Mucosa of descending colon (tissue), 3 donors: ENCODE data around the gene CCR5AS.

Experiments
- ATAC-seq: fragments of 200-7000 bp; cut with Tn5 transposase; one replicate; pipeline ENCODE4 v1.9.1; 2020; ENCODE audit warnings: mild to moderate bottlenecking, moderate library complexity
- DNase-seq, 3 donors: peaks; one replicate each; pipeline ENCODE4 v3.0.0-alpha.2; 2020
- H3K36me3 ChIP-seq: fragments of 200-600 bp; one replicate; pipeline ENCODE4 v1.8.0; 2021; ENCODE audit warnings: low read depth, mild to moderate bottlenecking
- H3K4me1 ChIP-seq: fragments of 200-600 bp; one replicate; pipeline ENCODE4 v1.8.0; 2021; ENCODE audit warnings: low read depth, mild to moderate bottlenecking
- H3K4me3 ChIP-seq: fragments of 200-600 bp; one replicate; pipeline ENCODE4 v1.8.0; 2021; ENCODE audit warnings: mild to moderate bottlenecking
- H3K9me3 ChIP-seq: fragments of 200-600 bp; one replicate; pipeline ENCODE4 v1.8.0; 2021; ENCODE audit warnings: mild to moderate bottlenecking
- intact Hi-C, 2 donors: fragments of 100-400 bp; cut with DNase I in 1 of 2; cut with micrococcal nuclease in 1 of 2; formaldehyde crosslinking; loops; one replicate each; pipeline versions ENCODE4 v1.11.0 to v1.11.1; 2022; cut with DNase I, micrococcal nuclease
- TF ChIP-seq, protein P1 (sequence below): fragments of 200-600 bp; IDR thresholded peaks from one replicate; pipeline ENCODE4 v1.8.0; 2022; ENCODE audit warnings: antibody characterized with exemption, mild to moderate bottlenecking
- donor health status: DM: no; HTN: no; CAD: no; lungs with moderate emphysema.
- donor health status: DM: no; HTN: no; CAD: no.
- donor health status: DM: no; HTN: yes; CAD: no.

CCR5AS gene

DNA sequence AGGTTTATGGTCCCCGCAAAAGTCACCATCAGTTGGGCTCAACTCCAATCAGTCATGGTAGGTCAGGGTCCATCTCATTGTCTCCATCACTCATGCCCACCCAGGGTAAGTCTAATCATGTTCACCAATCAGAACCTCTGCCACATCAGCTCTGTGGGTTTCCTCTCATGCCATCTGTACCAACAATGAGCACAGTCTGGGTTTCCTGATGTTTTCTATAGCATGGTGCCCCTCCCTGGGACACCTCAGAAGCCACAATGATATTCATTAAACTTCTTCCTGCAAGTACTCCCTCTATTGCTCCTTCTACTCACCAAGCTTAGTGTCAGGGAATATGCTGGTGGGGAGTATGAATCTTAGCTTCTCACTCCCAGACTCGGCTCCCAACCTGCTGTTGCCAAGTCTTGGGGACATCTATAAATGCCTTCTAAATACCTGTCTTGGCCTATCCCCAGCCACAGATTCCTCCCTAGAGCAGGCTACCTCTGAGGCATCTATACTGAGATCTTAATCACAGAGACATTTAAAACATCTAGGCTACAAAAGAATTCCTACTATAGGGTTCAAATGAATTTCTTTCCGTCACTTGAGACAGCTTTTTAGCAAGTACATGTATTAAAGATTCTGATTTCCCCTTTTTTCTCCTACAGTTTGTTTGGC, 57.9 kb downstream of the CCR5AS start:
- no peak for ATAC-seq
- intact Hi-C loops: no loop called here
- Histone ChIP-seq H3K4me3 (no peak overlapping the region), H3K9me3 (no peaks in the 10 kb centered on the region), H3K36me3 (no peaks in the 10 kb centered on the region), H3K4me1 (no peaks in the 10 kb centered on the region)
- DNase-seq: no peak
- TF ChIP-seq, protein P1, sequence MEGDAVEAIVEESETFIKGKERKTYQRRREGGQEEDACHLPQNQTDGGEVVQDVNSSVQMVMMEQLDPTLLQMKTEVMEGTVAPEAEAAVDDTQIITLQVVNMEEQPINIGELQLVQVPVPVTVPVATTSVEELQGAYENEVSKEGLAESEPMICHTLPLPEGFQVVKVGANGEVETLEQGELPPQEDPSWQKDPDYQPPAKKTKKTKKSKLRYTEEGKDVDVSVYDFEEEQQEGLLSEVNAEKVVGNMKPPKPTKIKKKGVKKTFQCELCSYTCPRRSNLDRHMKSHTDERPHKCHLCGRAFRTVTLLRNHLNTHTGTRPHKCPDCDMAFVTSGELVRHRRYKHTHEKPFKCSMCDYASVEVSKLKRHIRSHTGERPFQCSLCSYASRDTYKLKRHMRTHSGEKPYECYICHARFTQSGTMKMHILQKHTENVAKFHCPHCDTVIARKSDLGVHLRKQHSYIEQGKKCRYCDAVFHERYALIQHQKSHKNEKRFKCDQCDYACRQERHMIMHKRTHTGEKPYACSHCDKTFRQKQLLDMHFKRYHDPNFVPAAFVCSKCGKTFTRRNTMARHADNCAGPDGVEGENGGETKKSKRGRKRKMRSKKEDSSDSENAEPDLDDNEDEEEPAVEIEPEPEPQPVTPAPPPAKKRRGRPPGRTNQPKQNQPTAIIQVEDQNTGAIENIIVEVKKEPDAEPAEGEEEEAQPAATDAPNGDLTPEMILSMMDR: no peak

DNA sequence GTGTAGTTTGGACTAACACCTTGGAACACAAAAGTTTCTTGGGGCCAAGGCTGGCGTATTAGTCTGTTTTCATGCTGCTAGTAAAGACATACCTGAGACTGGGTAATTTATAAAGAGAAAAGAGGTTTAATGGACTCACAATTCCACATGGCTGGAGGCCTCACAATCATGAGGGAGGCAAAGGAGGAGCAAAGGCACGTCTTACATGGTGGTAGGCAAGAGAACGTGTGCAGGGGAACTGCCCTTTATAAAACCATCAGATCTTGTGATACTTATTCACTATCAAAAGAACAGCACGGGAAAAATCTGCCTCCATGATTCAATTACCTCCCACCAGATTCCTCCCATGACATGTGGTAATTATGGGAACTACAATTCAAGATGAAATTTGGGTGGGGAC, 62.4 kb downstream of the CCR5AS start:
- DNase-seq (no peak), ATAC-seq (no peak)
- Histone ChIP-seq H3K36me3 (no peaks in the 10 kb centered on the region), H3K4me3 (no peak overlapping the region), H3K4me1 (no peaks in the 10 kb centered on the region), H3K9me3 (peaks cover under 1% of the 10 kb centered on the region)
- TF ChIP-seq, protein P1: no peak
- intact Hi-C loops: no loop called here

DNA sequence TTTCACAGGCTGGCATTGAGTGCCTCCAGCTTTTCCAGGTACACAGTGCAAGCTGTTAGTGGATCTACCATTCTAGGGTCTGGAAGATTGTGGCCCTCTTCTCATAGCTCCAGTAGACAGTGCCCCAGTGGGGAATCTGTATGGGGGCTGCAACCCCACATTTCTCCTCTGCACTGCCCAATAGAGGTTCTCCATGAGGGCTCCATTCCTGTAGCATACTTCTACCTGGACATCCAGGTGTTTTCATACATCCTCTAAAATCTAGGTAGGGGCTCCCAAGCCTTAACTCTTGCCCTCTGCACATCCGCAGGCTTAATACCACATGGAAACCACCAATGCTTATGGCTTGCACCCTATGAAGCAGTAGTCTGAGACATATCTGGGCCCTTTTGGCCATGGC, 68.0 kb downstream of the CCR5AS start:
- intact Hi-C loops: no loop called here
- Histone ChIP-seq H3K4me1 (no peaks in the 10 kb centered on the region), H3K4me3 (no peak overlapping the region), H3K9me3 (peaks cover 12% of the 10 kb centered on the region), H3K36me3 (no peaks in the 10 kb centered on the region)
- TF ChIP-seq, protein P1: no peak
- no peak for ATAC-seq
- no peak for DNase-seq

DNA sequence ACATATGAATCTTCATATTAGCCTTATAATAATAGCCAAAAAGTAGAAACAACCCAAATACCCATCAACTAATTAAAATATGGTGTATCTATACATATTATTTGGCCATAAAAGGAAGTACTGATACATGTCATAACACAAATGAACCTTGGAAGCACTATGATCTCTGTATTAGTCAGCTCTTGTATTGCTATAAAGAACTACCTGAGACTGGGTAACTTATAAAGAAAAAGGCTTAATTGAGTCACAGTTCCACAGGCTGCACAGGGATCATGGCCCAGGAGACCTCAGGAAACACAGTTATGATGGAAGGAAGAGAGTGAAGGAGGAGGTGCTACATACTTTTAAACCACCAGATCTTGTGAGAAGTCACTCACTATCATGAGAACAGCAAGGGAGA, 69.0 kb downstream of the CCR5AS start:
- H3K4me1 ChIP-seq: no peaks in the 10 kb centered on the region
- no peak overlapping the region for H3K4me3 ChIP-seq
- ATAC-seq (no peak), DNase-seq (no peak)
- H3K9me3 ChIP-seq: peaks cover 12% of the 10 kb centered on the region
- intact Hi-C loops: no loop called here
- TF ChIP-seq, protein P1: no peak
- H3K36me3 ChIP-seq: no peaks in the 10 kb centered on the region

DNA sequence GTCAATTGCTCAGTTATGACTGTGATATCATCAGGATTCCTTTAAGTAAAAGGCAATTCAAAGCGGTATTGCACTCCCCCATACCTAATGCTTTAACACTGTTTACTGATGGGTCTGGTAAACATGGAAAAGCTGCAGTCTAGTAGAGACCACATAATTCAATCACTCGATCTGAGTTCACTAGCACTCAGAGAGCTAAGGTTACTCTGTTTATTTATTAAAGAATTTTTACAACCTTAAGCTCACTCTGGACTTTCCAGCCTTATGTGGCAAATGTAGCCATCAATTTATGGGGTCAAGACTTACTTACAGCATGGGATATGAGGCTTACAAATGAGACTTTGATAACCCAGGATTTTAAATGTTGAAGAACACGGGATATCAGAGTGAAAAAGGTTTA, 71.3 kb downstream of the CCR5AS start:
- Histone ChIP-seq H3K4me1 (no peaks in the 10 kb centered on the region), H3K9me3 (peaks cover 12% of the 10 kb centered on the region), H3K36me3 (no peaks in the 10 kb centered on the region), H3K4me3 (no peak overlapping the region)
- TF ChIP-seq, protein P1: no peak
- ATAC-seq: no peak
- intact Hi-C loops: no loop called here
- no peak for DNase-seq
